ENCODE measurements around the gene DUX4.
"Not testable (repeated sequence)": the region's sequence is repeated elsewhere in the genome, so short reads cannot be mapped to it uniquely, and the experiment has no call there.

Gene DUX4

DNA sequence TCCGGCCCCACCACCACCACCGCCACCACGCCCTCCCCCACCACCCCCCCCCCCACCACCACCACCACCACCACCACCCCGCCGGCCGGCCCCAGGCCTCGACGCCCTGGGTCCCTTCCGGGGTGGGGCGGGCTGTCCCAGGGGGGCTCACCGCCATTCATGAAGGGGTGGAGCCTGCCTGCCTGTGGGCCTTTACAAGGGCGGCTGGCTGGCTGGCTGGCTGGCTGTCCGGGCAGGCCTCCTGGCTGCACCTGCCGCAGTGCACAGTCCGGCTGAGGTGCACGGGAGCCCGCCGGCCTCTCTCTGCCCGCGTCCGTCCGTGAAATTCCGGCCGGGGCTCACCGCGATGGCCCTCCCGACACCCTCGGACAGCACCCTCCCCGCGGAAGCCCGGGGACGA lies at the start of gene DUX4:
Gene DUX4 (plus strand): TSS at position 347 of the 400 bp plus-strand sequence. CDS start 0 bp downstream, at position 347.
- not testable (repeated sequence) for DNase-seq (ENCODE audit: low read depth in 2 of 2)

DNA sequence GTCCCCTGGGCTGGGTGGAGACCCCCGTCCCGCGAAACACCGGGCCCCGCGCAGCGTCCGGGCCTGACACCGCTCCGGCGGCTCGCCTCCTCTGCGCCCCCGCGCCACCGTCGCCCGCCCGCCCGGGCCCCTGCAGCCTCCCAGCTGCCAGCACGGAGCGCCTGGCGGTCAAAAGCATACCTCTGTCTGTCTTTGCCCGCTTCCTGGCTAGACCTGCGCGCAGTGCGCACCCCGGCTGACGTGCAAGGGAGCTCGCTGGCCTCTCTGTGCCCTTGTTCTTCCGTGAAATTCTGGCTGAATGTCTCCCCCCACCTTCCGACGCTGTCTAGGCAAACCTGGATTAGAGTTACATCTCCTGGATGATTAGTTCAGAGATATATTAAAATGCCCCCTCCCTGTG lies 1.9 kb downstream of the DUX4 start:
- DNase-seq (ENCODE audit: low read depth in 2 of 2), result not testable (repeated sequence)

DNA sequence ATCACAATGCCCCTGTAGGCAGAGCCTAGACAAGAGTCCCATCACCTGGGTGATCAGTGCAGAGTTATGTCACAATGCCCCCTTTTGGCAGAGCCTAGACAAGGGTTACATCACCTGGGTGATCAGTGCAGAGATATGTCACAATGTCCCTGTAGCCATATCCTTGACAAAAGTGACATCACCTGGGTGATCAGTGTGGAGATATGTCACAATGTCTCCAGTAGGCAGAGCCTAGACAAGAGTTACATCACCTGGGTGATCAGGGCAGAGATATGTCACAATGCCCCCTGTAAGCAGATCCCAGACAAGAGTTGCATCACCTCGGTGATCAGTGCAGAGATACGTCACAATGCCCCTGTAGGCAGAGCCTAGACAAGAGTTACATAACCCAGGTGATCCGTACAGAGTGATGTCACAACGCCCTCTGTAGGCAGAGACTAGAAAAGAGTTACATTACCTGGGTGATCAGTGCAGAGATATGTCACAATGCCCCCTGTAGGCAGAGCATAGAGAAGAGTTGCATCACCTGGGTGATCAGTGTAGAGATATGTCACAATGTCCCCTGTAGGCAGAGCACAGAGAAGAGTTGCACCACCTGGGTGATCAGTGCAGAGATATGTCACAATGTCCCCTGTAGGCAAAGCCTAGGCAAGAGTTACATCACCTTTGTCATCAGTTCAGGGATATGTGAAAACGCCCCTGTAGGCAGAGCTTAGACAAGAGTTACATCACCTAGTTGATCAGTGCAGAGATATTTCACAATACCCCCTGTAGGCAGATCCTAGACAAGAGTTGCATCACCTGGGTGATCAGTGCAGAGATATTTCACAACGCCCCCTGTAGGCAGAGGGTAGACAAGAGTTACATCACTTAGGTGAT lies 4.4 kb downstream of the DUX4 start:
- DNase-seq (ENCODE audit: low read depth in 2 of 2), result not testable (repeated sequence)

DNA sequence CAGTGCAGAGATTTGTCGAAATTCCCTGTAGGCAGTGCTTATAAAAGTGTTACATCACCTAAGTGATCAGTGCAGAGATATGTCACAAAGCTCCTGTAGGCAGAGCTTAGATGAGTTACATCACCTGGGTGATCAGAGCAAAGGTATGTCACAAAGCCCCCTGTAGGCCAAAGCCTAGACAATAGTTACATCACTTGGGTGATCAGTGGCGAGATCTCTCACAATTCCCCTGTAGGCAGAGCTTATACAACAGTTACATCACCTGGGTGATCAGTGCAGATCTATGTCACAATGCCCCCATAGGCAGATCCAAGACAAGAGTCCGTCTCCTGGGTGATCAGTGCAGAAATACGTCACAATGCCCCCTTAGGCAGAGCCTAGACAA lies 5.0 kb downstream of the DUX4 start:
- DNase-seq (ENCODE audit: low read depth in 2 of 2), result not testable (repeated sequence)

- DNase-seq (ENCODE audit: low read depth in 2 of 2), result not testable (repeated sequence)
Measured at GRCh38 chr4:190179030-190179739, 5.6 kb downstream of the DUX4 start.

DNA sequence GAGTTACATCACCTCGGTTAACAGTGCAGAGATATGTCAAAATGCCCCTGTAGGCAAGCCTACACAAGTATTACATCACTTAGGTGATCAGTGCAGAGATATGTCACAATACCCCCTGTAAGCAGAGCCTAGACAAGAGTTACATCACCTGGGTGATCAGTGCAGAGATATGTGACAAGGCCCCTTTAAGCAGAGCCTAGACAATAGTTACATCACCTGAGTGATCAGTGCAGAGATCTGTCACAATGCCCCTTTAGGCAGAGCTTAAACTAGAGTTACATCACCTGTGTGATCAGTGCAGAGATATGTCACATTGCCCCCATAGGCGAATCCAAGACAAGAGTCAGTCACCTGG lies 6.1 kb downstream of the DUX4 start:
- DNase-seq (ENCODE audit: low read depth in 2 of 2), result not testable (repeated sequence)

- DNase-seq (ENCODE audit: low read depth in 2 of 2), result not testable (repeated sequence)
Measured at GRCh38 chr4:190180947-190181346, 7.4 kb downstream of the DUX4 start.

- DNase-seq (ENCODE audit: low read depth in 2 of 2), result not testable (repeated sequence)
Measured at GRCh38 chr4:190181481-190182100, 8.0 kb downstream of the DUX4 start.

- DNase-seq (ENCODE audit: low read depth in 2 of 2), result not testable (repeated sequence)
Measured at GRCh38 chr4:190203510-190203909, 29.9 kb downstream of the DUX4 start.
